ENCODE data around the gene PRKCH.
"Not testable (repeated sequence)": the region's sequence is repeated elsewhere in the genome, so short reads cannot be mapped to it uniquely, and the experiment has no call there.

Gene PRKCH

GRCh38 chr14:61288720-61289119 is 32.7 kb upstream of the PRKCH start:
- no peak for DNase-seq
- peaks cover 12% of the 10 kb centered on the region for H3K27me3 Mint-ChIP-seq
- no peak overlapping the region for H3K4me3 Mint-ChIP-seq
- no peak overlapping the region for H3K27ac Mint-ChIP-seq
- CTCF ChIA-PET = interaction anchor here (0.8 to 2.0 kb wide), 3 partner anchors 9 to 268 kb away, joined by 3 to 12 read pairs (median 3); partner anchors contain the start of genes PRKCH and TMEM30B
- peaks cover 22% of the 10 kb centered on the region for H3K4me1 Mint-ChIP-seq
- no peaks in the 10 kb centered on the region for H3K36me3 Mint-ChIP-seq
- no peaks in the 10 kb centered on the region for H3K9me3 Mint-ChIP-seq

GRCh38 chr14:61290701-61291100 is 30.7 kb upstream of the PRKCH start:
- Mint-ChIP-seq H3K27ac (no peak overlapping the region), H3K4me1 (peaks cover 15% of the 10 kb centered on the region), H3K36me3 (no peaks in the 10 kb centered on the region), H3K4me3 (no peak overlapping the region), H3K27me3 (peaks cover 5% of the 10 kb centered on the region), H3K9me3 (no peaks in the 10 kb centered on the region)
- no peak for DNase-seq
- CTCF ChIA-PET = interaction anchor here (1.5 kb wide), 1 partner anchor 547 kb away, joined by 3 read pairs; no protein-coding TSS in a partner anchor

GRCh38 chr14:61296151-61296550 is 25.2 kb upstream of the PRKCH start:
- H3K27ac Mint-ChIP-seq = no peak overlapping the region
- peaks cover 19% of the 10 kb centered on the region for H3K36me3 Mint-ChIP-seq
- H3K27me3 Mint-ChIP-seq = no peaks in the 10 kb centered on the region
- peaks cover 49% of the 10 kb centered on the region for H3K4me1 Mint-ChIP-seq
- H3K4me3 Mint-ChIP-seq = no peak overlapping the region
- no peaks in the 10 kb centered on the region for H3K9me3 Mint-ChIP-seq
- no peak for DNase-seq
- CTCF ChIA-PET = interaction anchor here (0.8 to 1.7 kb wide), 10 partner anchors 9 to 549 kb away, joined by 3 to 9 read pairs (median 4); no protein-coding TSS in a partner anchor

- peaks cover 49% of the 10 kb centered on the region for H3K4me1 Mint-ChIP-seq
- no peak overlapping the region for H3K27ac Mint-ChIP-seq
These were observed 24.5 kb upstream of the PRKCH start for GRCh38 chr14:61296719-61297502.

GRCh38 chr14:61297581-61297980 is 23.8 kb upstream of the PRKCH start:
- peaks cover 19% of the 10 kb centered on the region for H3K36me3 Mint-ChIP-seq
- no peaks in the 10 kb centered on the region for H3K9me3 Mint-ChIP-seq
- no peak for DNase-seq
- peaks cover 49% of the 10 kb centered on the region for H3K4me1 Mint-ChIP-seq
- H3K27ac Mint-ChIP-seq = no peak overlapping the region
- CTCF ChIA-PET = interaction anchor here (0.8 to 1.0 kb wide), 2 partner anchors 164 to 540 kb away, joined by 3 to 5 read pairs; no protein-coding TSS in a partner anchor
- no peaks in the 10 kb centered on the region for H3K27me3 Mint-ChIP-seq
- H3K4me3 Mint-ChIP-seq = no peak overlapping the region

More at GRCh38 chr14:61296719-61297502, 24.5 kb upstream of the PRKCH start:
- CTCF ChIA-PET = interaction anchor here (0.8 to 1.7 kb wide), 10 partner anchors 9 to 548 kb away, joined by 3 to 9 read pairs (median 4); no protein-coding TSS in a partner anchor
- Mint-ChIP-seq H3K4me3 (no peak overlapping the region), H3K27me3 (no peaks in the 10 kb centered on the region), H3K9me3 (no peaks in the 10 kb centered on the region), H3K36me3 (peaks cover 19% of the 10 kb centered on the region)
- no peak for DNase-seq

- H3K36me3 Mint-ChIP-seq = peaks cover 27% of the 10 kb centered on the region
- H3K4me3 Mint-ChIP-seq = no peak overlapping the region
- DNase-seq = no peak
- H3K27me3 Mint-ChIP-seq = no peaks in the 10 kb centered on the region
- no peaks in the 10 kb centered on the region for H3K9me3 Mint-ChIP-seq
- H3K4me1 Mint-ChIP-seq = peaks cover 49% of the 10 kb centered on the region
- CTCF ChIA-PET = interaction anchor here (0.7 to 0.8 kb wide), 2 partner anchors 448 to 1134 kb away, joined by 3 read pairs; no protein-coding TSS in a partner anchor
- no peak overlapping the region for H3K27ac Mint-ChIP-seq
These were observed 22.6 kb upstream of the PRKCH start for GRCh38 chr14:61298824-61299223.

GRCh38 chr14:61300209-61300608 is 21.2 kb upstream of the PRKCH start:
- no peak for DNase-seq
- Mint-ChIP-seq H3K4me3 (no peak overlapping the region), H3K4me1 (peaks cover 49% of the 10 kb centered on the region), H3K27ac (no peak overlapping the region), H3K27me3 (no peaks in the 10 kb centered on the region), H3K9me3 (no peaks in the 10 kb centered on the region), H3K36me3 (peaks cover 27% of the 10 kb centered on the region)
- CTCF ChIA-PET = no interaction called here

- H3K4me1 Mint-ChIP-seq = peaks cover 45% of the 10 kb centered on the region
- no peak for DNase-seq
- peaks cover 30% of the 10 kb centered on the region for H3K36me3 Mint-ChIP-seq
- CTCF ChIA-PET = interaction anchor here (1.2 kb wide), 1 partner anchor 15 kb away, joined by 3 read pairs; no protein-coding TSS in a partner anchor
- H3K9me3 Mint-ChIP-seq = peaks cover 2% of the 10 kb centered on the region
- no peak overlapping the region for H3K27ac Mint-ChIP-seq
- H3K4me3 Mint-ChIP-seq = no peak overlapping the region
- H3K27me3 Mint-ChIP-seq = no peaks in the 10 kb centered on the region
These were observed 20.6 kb upstream of the PRKCH start for GRCh38 chr14:61300754-61301153.

- Mint-ChIP-seq H3K4me3 (no peak overlapping the region), H3K27me3 (no peaks in the 10 kb centered on the region), H3K4me1 (peaks cover 18% of the 10 kb centered on the region), H3K9me3 (peaks cover 13% of the 10 kb centered on the region), H3K27ac (no peak overlapping the region), H3K36me3 (peaks cover 43% of the 10 kb centered on the region)
- no peak for DNase-seq
- CTCF ChIA-PET = interaction anchor here (0.7 to 0.8 kb wide), 2 partner anchors 19 to 535 kb away, joined by 4 read pairs; no protein-coding TSS in a partner anchor
These were observed 16.7 kb upstream of the PRKCH start for GRCh38 chr14:61304688-61305087.

GRCh38 chr14:61308198-61308597 is 13.2 kb upstream of the PRKCH start:
- CTCF ChIA-PET = interaction anchor here (0.7 to 2.1 kb wide), 3 partner anchors 11 to 529 kb away, joined by 3 to 6 read pairs (median 3); no protein-coding TSS in a partner anchor
- peaks cover 9% of the 10 kb centered on the region for H3K4me1 Mint-ChIP-seq
- H3K27me3 Mint-ChIP-seq = no peaks in the 10 kb centered on the region
- peaks cover 37% of the 10 kb centered on the region for H3K9me3 Mint-ChIP-seq
- H3K36me3 Mint-ChIP-seq = peaks cover 51% of the 10 kb centered on the region
- no peak overlapping the region for H3K4me3 Mint-ChIP-seq
- DNase-seq = no peak
- no peak overlapping the region for H3K27ac Mint-ChIP-seq

GRCh38 chr14:61308701-61309100 is 12.7 kb upstream of the PRKCH start:
- H3K27ac Mint-ChIP-seq, H3K27me3 Mint-ChIP-seq, H3K4me3 Mint-ChIP-seq, H3K4me1 Mint-ChIP-seq, DNase-seq: not testable (repeated sequence)
- CTCF ChIA-PET = interaction anchor here (1.2 to 2.1 kb wide), 4 partner anchors 10 to 529 kb away, joined by 3 to 6 read pairs (median 4); no protein-coding TSS in a partner anchor
- Mint-ChIP-seq H3K9me3 (peaks cover 41% of the 10 kb centered on the region), H3K36me3 (peaks cover 51% of the 10 kb centered on the region)

GRCh38 chr14:61315313-61315712 is 6.1 kb upstream of the PRKCH start:
- Mint-ChIP-seq H3K4me3 (no peak overlapping the region), H3K4me1 (no peaks in the 10 kb centered on the region), H3K9me3 (peaks cover 24% of the 10 kb centered on the region), H3K27ac (no peak overlapping the region), H3K36me3 (peaks cover 26% of the 10 kb centered on the region), H3K27me3 (no peaks in the 10 kb centered on the region)
- DNase-seq = no peak
- CTCF ChIA-PET = no interaction called here

GRCh38 chr14:61319086-61319485 is 2.3 kb upstream of the PRKCH start:
- CTCF ChIA-PET = interaction anchor here (0.9 to 2.0 kb wide), 4 partner anchors 10 to 142 kb away, joined by 3 to 6 read pairs (median 3); no protein-coding TSS in a partner anchor
- peaks cover 25% of the 10 kb centered on the region for H3K36me3 Mint-ChIP-seq

GRCh38 chr14:61319706-61320105 is 1.7 kb upstream of the PRKCH start:
- Mint-ChIP-seq H3K27me3 (no peaks in the 10 kb centered on the region), H3K27ac (no peak overlapping the region), H3K4me1 (peaks cover 9% of the 10 kb centered on the region), H3K4me3 (no peak overlapping the region), H3K9me3 (no peaks in the 10 kb centered on the region), H3K36me3 (peaks cover 23% of the 10 kb centered on the region)
- no peak for DNase-seq
- CTCF ChIA-PET = interaction anchor here (0.9 to 2.0 kb wide), 4 partner anchors 9 to 141 kb away, joined by 3 to 6 read pairs (median 3); no protein-coding TSS in a partner anchor

More at GRCh38 chr14:61319086-61319485, 2.3 kb upstream of the PRKCH start:
- Mint-ChIP-seq H3K4me1 (peaks cover 6% of the 10 kb centered on the region), H3K4me3 (no peak overlapping the region), H3K27me3 (no peaks in the 10 kb centered on the region), H3K9me3 (peaks cover 3% of the 10 kb centered on the region), H3K27ac (no peak overlapping the region)
- no peak for DNase-seq
